AG20443 (cell line): ENCODE measurements around the gene RIC1.
"Not testable (repeated sequence)": the region's sequence is repeated elsewhere in the genome, so short reads cannot be mapped to it uniquely, and the experiment has no call there.

Experiments
- DNase-seq: peaks from one replicate; pipeline ENCODE4 v3.0.0; 2012; ENCODE audit warnings: low spot score, mixed read lengths

RIC1 gene

GRCh38 chr9:5626727-5627634, 1.9 kb upstream of the RIC1 start:
- peak; percentile 57 for DNase-seq

GRCh38 chr9:5627686-5628085, 1.2 kb upstream of the RIC1 start:
- DNase-seq: not testable (repeated sequence)

- DNase-seq: no peak
Observed at GRCh38 chr9:5628183-5628529, 751 bp upstream of the RIC1 start.

- peak; percentile 43 for DNase-seq
Observed at GRCh38 chr9:5629312-5630080, 589 bp downstream of the RIC1 start.

- peak; percentile 22 for DNase-seq
Observed at GRCh38 chr9:5630081-5630507, 1.2 kb downstream of the RIC1 start.

GRCh38 chr9:5631026-5631425, 2.1 kb downstream of the RIC1 start:
- no peak for DNase-seq

- no peak for DNase-seq
Observed at GRCh38 chr9:5632540-5632939, 3.6 kb downstream of the RIC1 start.

GRCh38 chr9:5633243-5633642, 4.3 kb downstream of the RIC1 start:
- no peak for DNase-seq

GRCh38 chr9:5635390-5635789, 6.5 kb downstream of the RIC1 start:
- no peak for DNase-seq

- DNase-seq: no peak
Observed at GRCh38 chr9:5639816-5640215, 10.9 kb downstream of the RIC1 start.

- DNase-seq: no peak
Observed at GRCh38 chr9:5642170-5642569, 13.3 kb downstream of the RIC1 start.

- DNase-seq: no peak
Observed at GRCh38 chr9:5643005-5643624, 14.2 kb downstream of the RIC1 start.

GRCh38 chr9:5644501-5644900, 15.6 kb downstream of the RIC1 start:
- DNase-seq: no peak

GRCh38 chr9:5646116-5646515, 17.2 kb downstream of the RIC1 start:
- no peak for DNase-seq

GRCh38 chr9:5650356-5651105, 21.6 kb downstream of the RIC1 start:
- DNase-seq: no peak

GRCh38 chr9:5651246-5651645, 22.3 kb downstream of the RIC1 start:
- DNase-seq: no peak

- DNase-seq: no peak
Observed at GRCh38 chr9:5652821-5653220, 23.9 kb downstream of the RIC1 start.

- not testable (repeated sequence) for DNase-seq
Observed at GRCh38 chr9:5662804-5663203, 33.9 kb downstream of the RIC1 start.

GRCh38 chr9:5665059-5665458, 36.2 kb downstream of the RIC1 start:
- no peak for DNase-seq

- no peak for DNase-seq
Observed at GRCh38 chr9:5667391-5667790, 38.5 kb downstream of the RIC1 start.

- DNase-seq: no peak
Observed at GRCh38 chr9:5670079-5670478, 41.2 kb downstream of the RIC1 start.

- DNase-seq: no peak
Observed at GRCh38 chr9:5671711-5672353, 42.9 kb downstream of the RIC1 start.
